DMS114 treated with DMSO at 0.1 percent for 48 hours (cell line): ENCODE data around the gene RPP30.
"Not testable (repeated sequence)": the region's sequence is repeated elsewhere in the genome, so short reads cannot be mapped to it uniquely, and the experiment has no call there.

ENCODE experiments used
- DNase-seq: peaks from one replicate; lab custom pipeline; 2025; ENCODE audit not compliant: unreplicated experiment; lab: John Stamatoyannopoulos, UW

The RPP30 gene

DNA sequence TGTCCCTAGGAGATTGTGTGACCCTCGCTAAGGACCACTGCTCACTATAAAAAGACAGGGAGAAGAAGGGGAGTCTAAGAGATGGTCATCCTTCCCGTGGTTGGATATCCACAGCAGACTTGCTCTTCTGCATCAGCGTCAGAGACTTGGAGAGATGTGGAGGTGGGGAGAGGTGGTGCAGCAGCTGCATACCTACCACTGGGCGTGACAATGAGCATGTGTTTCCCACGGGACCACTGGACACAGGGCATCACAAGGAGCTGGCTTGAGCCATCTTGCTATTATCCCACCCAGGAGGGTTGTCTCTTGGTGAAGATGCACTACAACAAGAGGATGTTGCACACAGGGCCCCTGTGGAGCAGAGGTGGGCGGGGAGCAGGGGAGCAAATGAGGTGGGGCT, 67.9 kb downstream of the RPP30 start:
- no peak for DNase-seq

GRCh38 chr10:90942980-90943379, 71.2 kb downstream of the RPP30 start:
- DNase-seq = not testable (repeated sequence)

DNA sequence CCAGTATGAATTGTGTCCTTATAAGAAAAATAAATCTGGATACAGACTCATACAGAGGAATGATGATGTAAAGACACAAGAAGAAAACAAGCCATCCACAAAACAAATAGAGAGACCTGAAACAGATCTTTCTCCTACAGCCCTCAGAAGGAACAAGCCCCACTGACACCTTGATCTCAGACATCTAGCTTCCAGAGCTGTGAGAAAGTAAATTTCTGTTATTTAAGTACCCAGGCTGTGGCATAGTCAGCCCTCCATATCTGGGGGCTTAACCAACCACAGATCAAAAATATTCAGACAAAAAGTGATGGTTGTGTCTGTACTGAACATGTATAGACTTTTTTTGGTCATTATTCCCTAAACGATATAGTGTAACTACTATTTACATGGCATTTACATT, 73.0 kb downstream of the RPP30 start:
- DNase-seq = no peak

- no peak for DNase-seq
Measured at GRCh38 chr10:90945491-90946070, 73.8 kb downstream of the RPP30 start.

- no peak for DNase-seq
Measured at GRCh38 chr10:90947030-90947960, 75.5 kb downstream of the RPP30 start.
